Upper lobe of right lung (tissue), 1 donor: ENCODE measurements around the gene TBC1D14. TPM values are rescaled to one million over a fixed set of nuclear protein-coding genes. Genes with fewer than 3 reads are reported as not detected.
"Not testable (repeated sequence)": the region's sequence is repeated elsewhere in the genome, so short reads cannot be mapped to it uniquely, and the experiment has no call there.

Experiments used
- ATAC-seq: fragments of 200-7000 bp; cut with Tn5 transposase; one replicate; pipeline ENCODE4 v1.9.1; 2020; ENCODE audit warnings: mild to moderate bottlenecking, moderate library complexity
- DNase-seq: peaks from one replicate; pipeline ENCODE4 v3.0.0-alpha.2; 2020
- H3K27ac ChIP-seq: fragments of 200-600 bp; one replicate; pipeline ENCODE4 v1.8.0; 2022
- H3K27me3 ChIP-seq: fragments of 200-600 bp; one replicate; pipeline ENCODE4 v1.8.0; 2022; ENCODE audit warnings: mild to moderate bottlenecking
- H3K36me3 ChIP-seq: fragments of 200-600 bp; one replicate; pipeline ENCODE4 v1.8.0; 2022
- H3K4me1 ChIP-seq: fragments of 200-600 bp; one replicate; pipeline ENCODE4 v1.8.0; 2022
- H3K4me3 ChIP-seq: fragments of 200-600 bp; one replicate; pipeline ENCODE4 v1.8.0; 2022; ENCODE audit warnings: mild to moderate bottlenecking
- H3K9me3 ChIP-seq: fragments of 200-600 bp; one replicate; pipeline ENCODE4 v1.8.0; 2022
- intact Hi-C: fragments of 100-400 bp; cut with DNase I; formaldehyde crosslinking; loops from one replicate; pipeline ENCODE4 v1.11.0; 2022
- total RNA-seq: library from RNA; stranded (reverse); fragmentation: NEBNext Ultra II Directional; extraction: Animal tissue kit (Norgen Biotek cat#: 25700); gene quantifications from one replicate; pipeline ENCODE4 v1.2.1, GENCODE V29; 2021
- TF ChIP-seq, protein P1 (sequence below): fragments of 200-600 bp; IDR thresholded peaks from one replicate; pipeline ENCODE4 v1.8.0; 2022; ENCODE audit warnings: antibody characterized with exemption
- donor health status: DM: no; HTN: yes; CAD: no; lungs with severe emphysema.

The TBC1D14 gene
- total RNA-seq, 1 donor from 2014 or later = 51.8 TPM

DNA sequence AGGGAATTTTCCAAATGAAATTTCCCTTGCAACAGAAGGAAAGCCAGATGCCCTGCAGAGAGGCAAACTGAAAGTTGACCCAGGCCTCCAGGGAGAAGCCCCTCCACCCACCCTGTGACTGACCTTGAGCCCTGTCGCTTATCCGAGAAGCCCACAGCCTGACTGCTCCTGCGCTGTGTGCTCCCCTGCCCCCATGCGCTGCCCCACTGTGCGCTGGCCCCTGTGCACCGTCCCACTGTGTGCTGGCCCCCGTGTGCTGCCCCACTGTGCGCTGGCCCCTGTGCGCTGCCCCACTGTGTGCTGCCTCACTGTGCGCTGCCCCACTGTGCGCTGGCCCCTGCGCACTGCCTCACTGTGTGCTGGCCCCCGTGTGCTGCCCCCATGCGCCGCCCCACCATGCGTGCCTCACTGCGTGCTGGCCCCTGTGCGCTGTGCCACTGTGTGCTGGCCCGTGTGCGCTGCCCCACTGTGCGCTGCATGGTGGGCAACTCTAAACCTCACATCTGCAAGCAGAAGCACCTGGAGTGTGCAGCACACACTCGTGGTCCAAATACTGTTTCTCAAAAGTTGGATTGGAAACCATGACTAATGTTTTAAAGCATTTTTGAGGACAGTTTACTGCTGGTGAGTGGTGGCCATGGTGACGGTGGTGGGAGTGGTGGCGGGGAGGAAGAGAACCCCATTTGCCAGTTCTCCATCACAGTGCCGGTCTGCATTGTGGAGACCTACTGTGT lies 166.5 kb downstream of the TBC1D14 start:
- ATAC-seq (peak; percentile 7), DNase-seq (no peak)
- Histone ChIP-seq H3K27me3 (no peaks in the 10 kb centered on the region), H3K4me1 (no peaks in the 10 kb centered on the region), H3K27ac (no peak overlapping the region), H3K4me3 (no peak overlapping the region), H3K9me3 (no peaks in the 10 kb centered on the region), H3K36me3 (no peaks in the 10 kb centered on the region)
- intact Hi-C loops = loop anchor here (10.0 kb wide), 1 partner anchor 351 kb away; no protein-coding TSS in a partner anchor
- TF ChIP-seq, protein P1, sequence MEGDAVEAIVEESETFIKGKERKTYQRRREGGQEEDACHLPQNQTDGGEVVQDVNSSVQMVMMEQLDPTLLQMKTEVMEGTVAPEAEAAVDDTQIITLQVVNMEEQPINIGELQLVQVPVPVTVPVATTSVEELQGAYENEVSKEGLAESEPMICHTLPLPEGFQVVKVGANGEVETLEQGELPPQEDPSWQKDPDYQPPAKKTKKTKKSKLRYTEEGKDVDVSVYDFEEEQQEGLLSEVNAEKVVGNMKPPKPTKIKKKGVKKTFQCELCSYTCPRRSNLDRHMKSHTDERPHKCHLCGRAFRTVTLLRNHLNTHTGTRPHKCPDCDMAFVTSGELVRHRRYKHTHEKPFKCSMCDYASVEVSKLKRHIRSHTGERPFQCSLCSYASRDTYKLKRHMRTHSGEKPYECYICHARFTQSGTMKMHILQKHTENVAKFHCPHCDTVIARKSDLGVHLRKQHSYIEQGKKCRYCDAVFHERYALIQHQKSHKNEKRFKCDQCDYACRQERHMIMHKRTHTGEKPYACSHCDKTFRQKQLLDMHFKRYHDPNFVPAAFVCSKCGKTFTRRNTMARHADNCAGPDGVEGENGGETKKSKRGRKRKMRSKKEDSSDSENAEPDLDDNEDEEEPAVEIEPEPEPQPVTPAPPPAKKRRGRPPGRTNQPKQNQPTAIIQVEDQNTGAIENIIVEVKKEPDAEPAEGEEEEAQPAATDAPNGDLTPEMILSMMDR = no peak

GRCh38 chr4:7076696-7077082 lies 167.1 kb downstream of the TBC1D14 start:
- DNase-seq = no peak
- Histone ChIP-seq H3K36me3 (no peaks in the 10 kb centered on the region), H3K27ac (no peak overlapping the region), H3K4me3 (no peak overlapping the region), H3K9me3 (no peaks in the 10 kb centered on the region), H3K27me3 (no peaks in the 10 kb centered on the region), H3K4me1 (no peaks in the 10 kb centered on the region)
- intact Hi-C loops = loop anchor here (10.0 kb wide), 1 partner anchor 352 kb away; no protein-coding TSS in a partner anchor
- no peak for ATAC-seq
- TF ChIP-seq, protein P1 = no peak

- no peaks in the 10 kb centered on the region for H3K4me1 ChIP-seq
- H3K4me3 ChIP-seq = no peak overlapping the region
- H3K27ac ChIP-seq = no peak overlapping the region
- H3K27me3 ChIP-seq = no peaks in the 10 kb centered on the region
- no peak for DNase-seq
- TF ChIP-seq, protein P1 = no peak
- H3K36me3 ChIP-seq = no peaks in the 10 kb centered on the region
- intact Hi-C loops = loop anchor here (10.0 kb wide), 1 partner anchor 353 kb away; no protein-coding TSS in a partner anchor
- no peaks in the 10 kb centered on the region for H3K9me3 ChIP-seq
- no peak for ATAC-seq
Measured at GRCh38 chr4:7077371-7077770, 167.7 kb downstream of the TBC1D14 start.

- TF ChIP-seq, protein P1 = no peak
- H3K36me3 ChIP-seq = no peaks in the 10 kb centered on the region
- ATAC-seq (no peak), DNase-seq (no peak)
- no peak overlapping the region for H3K27ac ChIP-seq
- H3K9me3 ChIP-seq = no peaks in the 10 kb centered on the region
- H3K27me3 ChIP-seq = no peaks in the 10 kb centered on the region
- intact Hi-C loops = loop anchor here (10.0 kb wide), 1 partner anchor 353 kb away; no protein-coding TSS in a partner anchor
- H3K4me3 ChIP-seq = no peak overlapping the region
- H3K4me1 ChIP-seq = no peaks in the 10 kb centered on the region
Measured at GRCh38 chr4:7078025-7078424, 168.4 kb downstream of the TBC1D14 start.

GRCh38 chr4:7079483-7079882 lies 169.9 kb downstream of the TBC1D14 start:
- intact Hi-C loops = loop anchor here (10.0 kb wide), 1 partner anchor 355 kb away; no protein-coding TSS in a partner anchor
- not testable (repeated sequence) for H3K27me3 ChIP-seq, H3K36me3 ChIP-seq, DNase-seq, H3K4me3 ChIP-seq, ATAC-seq, H3K9me3 ChIP-seq, H3K4me1 ChIP-seq, H3K27ac ChIP-seq

GRCh38 chr4:7079909-7080308 lies 170.3 kb downstream of the TBC1D14 start:
- H3K36me3 ChIP-seq, DNase-seq, H3K4me1 ChIP-seq, H3K27me3 ChIP-seq, H3K9me3 ChIP-seq, H3K27ac ChIP-seq, ATAC-seq, H3K4me3 ChIP-seq: not testable (repeated sequence)
- intact Hi-C loops = loop anchor here (10.0 kb wide), 1 partner anchor 355 kb away; no protein-coding TSS in a partner anchor

Other genes starting within 250 kb of the TBC1D14 start
- gene S100P, start 215.9 kb upstream of the TBC1D14 start, total RNA-seq = 3.6 TPM
- gene MRFAP1L1, start 200.0 kb upstream of the TBC1D14 start, total RNA-seq = 46.6 TPM
- gene BLOC1S4, start 193.7 kb upstream of the TBC1D14 start, total RNA-seq = 10.7 TPM
- 30.9 TPM for gene KIAA0232, start 127.1 kb upstream of the TBC1D14 start, total RNA-seq
- gene TADA2B, start 133.5 kb downstream of the TBC1D14 start, total RNA-seq = 23.2 TPM
- gene GRPEL1, start 158.2 kb downstream of the TBC1D14 start, total RNA-seq = 27.8 TPM